Measurements from ENCODE around the gene AMOTL2. TPM values are rescaled to one million over a fixed set of nuclear protein-coding genes. Genes with fewer than 3 reads are reported as not detected.
A peak's percentile ranks its signal among the peaks of the same experiment; 100 is the strongest.

Gene AMOTL2
- total and polyA plus RNA-seq, 4 donors = 4.2 to 16.7 (median 9.4) TPM

DNA sequence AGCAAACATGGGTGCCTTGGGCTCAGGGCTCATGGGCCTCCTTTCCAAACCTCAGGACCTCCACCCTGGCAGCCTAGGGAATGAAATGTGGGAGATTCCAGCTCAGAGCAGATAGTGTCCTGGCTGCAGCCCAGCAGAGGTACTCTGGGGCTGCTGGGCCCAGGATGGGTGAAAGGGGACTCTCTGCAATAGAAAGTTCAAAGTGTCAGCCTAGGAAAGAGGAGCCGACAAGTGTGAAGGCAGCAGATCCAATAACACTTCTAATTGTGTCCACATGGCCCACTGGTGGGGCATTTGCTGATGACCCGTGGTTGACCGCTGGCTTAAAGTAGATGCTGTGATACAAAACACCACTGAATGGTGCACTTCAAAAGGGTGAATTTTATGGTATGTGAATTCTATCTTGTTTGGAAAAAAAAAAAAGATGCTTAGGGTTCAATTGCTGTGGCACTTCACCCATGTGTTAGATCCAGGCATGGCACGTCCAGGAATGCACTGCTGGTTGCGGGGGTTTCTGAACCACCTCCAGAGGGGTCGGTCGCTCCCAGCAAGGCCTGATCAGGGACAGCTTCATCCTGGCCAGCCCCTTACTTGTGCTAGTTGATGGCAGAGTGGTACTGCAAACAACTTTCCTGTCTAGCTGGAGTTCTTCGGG, 20.9 kb downstream of the AMOTL2 start:
- Histone ChIP-seq H3K36me3 (ENCODE audit: control insufficient read depth in 4 of 4, insufficient read depth in 3 of 4, low read depth in 1 of 4, low read length in 3 of 4) (peaks cover 0 to 19% (median 15%) of the 10 kb centered on the region in 4 donors), H3K9me3 (ENCODE audit: control insufficient read depth in 4 of 4, low read length in 3 of 4) (no peaks in the 10 kb centered on the region), H3K9ac (ENCODE audit: low read depth in 1 of 2, low read length in 2 of 2) (no peak overlapping the region), H3K4me3 (ENCODE audit: low read depth in 1 of 3, low read length in 3 of 3) (no peak overlapping the region), H3K27ac (ENCODE audit: low read depth in 1 of 2, low read length in 2 of 2) (peak overlapping the region in 1 of 2 donors; percentile 8), H3K4me1 (ENCODE audit: control insufficient read depth in 4 of 4, insufficient read depth in 4 of 4, low read length in 3 of 4) (peaks cover 15 to 51% (median 43%) of the 10 kb centered on the region in 4 donors), H3K27me3 (ENCODE audit: control insufficient read depth in 4 of 4, insufficient read depth in 4 of 4, low read length in 3 of 4) (no peaks in the 10 kb centered on the region)
- peak; percentile 33 to 41 for TF ChIP-seq HNF4A (conservative IDR thresholded peaks at IDR 0.05)
- peak; percentile 31 for TF ChIP-seq SP1 (IDR thresholded peaks at IDR 0.05)
- no peak for TF ChIP-seq NR2F2 (IDR thresholded peaks at IDR 0.05)
- TF ChIP-seq TAF1 (conservative IDR thresholded peaks at IDR 0.05) = no peak
- TF ChIP-seq RXRA (IDR thresholded peaks at IDR 0.05) = peak in 1 of 2 donors; percentile 48
- WGBS = 33% methylated on average over 8 of the region's 8 CpGs
- DNase-seq (ENCODE audit: low spot score) = no peak

- WGBS = 44% methylated on average over 4 of the region's 4 CpGs
Measured at GRCh38 chr3:134352031-134352671, 22.1 kb downstream of the AMOTL2 start.

More at GRCh38 chr3:134352031-134352671, 22.1 kb downstream of the AMOTL2 start:
- Histone ChIP-seq H3K9me3 (ENCODE audit: control insufficient read depth in 4 of 4, low read length in 3 of 4) (no peaks in the 10 kb centered on the region), H3K9ac (ENCODE audit: low read depth in 1 of 2, low read length in 2 of 2) (no peak overlapping the region), H3K27me3 (ENCODE audit: control insufficient read depth in 4 of 4, insufficient read depth in 4 of 4, low read length in 3 of 4) (no peaks in the 10 kb centered on the region), H3K4me3 (ENCODE audit: low read depth in 1 of 3, low read length in 3 of 3) (no peak overlapping the region), H3K36me3 (ENCODE audit: control insufficient read depth in 4 of 4, insufficient read depth in 3 of 4, low read depth in 1 of 4, low read length in 3 of 4) (peaks cover 0 to 10% (median 6%) of the 10 kb centered on the region in 4 donors), H3K27ac (ENCODE audit: low read depth in 1 of 2, low read length in 2 of 2) (no peak overlapping the region), H3K4me1 (ENCODE audit: control insufficient read depth in 4 of 4, insufficient read depth in 4 of 4, low read length in 3 of 4) (peaks cover 15 to 51% (median 43%) of the 10 kb centered on the region in 4 donors)
- DNase-seq (ENCODE audit: low spot score) = no peak
- TF ChIP-seq REST (IDR thresholded peaks at IDR 0.05) = no peak
- TF ChIP-seq GABPA (IDR thresholded peaks at IDR 0.05 in 1 of 2, conservative IDR thresholded peaks at IDR 0.05 in 1 of 2) = peak in 1 of 2 donors; percentile 11
- peak; percentile 73 for TF ChIP-seq MAX (IDR thresholded peaks at IDR 0.05)
- TF ChIP-seq JUND (IDR thresholded peaks at IDR 0.05) = peak; percentile 51 to 79
- TF ChIP-seq CTCF (IDR thresholded peaks at IDR 0.05; ENCODE audit: low read depth, low read length, missing input control) = no peak
- peak; percentile 80 for TF ChIP-seq HNF4G (IDR thresholded peaks at IDR 0.05)
- peak; percentile 69 for TF ChIP-seq YY1 (IDR thresholded peaks at IDR 0.05)
- peak; percentile 93 to 94 for TF ChIP-seq HNF4A (conservative IDR thresholded peaks at IDR 0.05)
- TF ChIP-seq NR2F2 (IDR thresholded peaks at IDR 0.05) = no peak
- no peak for TF ChIP-seq FOXA2 (IDR thresholded peaks at IDR 0.05)
- TF ChIP-seq FOXA1 (IDR thresholded peaks at IDR 0.05) = no peak
- TF ChIP-seq, protein P1, sequence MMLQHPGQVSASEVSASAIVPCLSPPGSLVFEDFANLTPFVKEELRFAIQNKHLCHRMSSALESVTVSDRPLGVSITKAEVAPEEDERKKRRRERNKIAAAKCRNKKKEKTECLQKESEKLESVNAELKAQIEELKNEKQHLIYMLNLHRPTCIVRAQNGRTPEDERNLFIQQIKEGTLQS (IDR thresholded peaks at IDR 0.05) = no peak
- TF ChIP-seq RAD21 (IDR thresholded peaks at IDR 0.05) = peak; percentile 32 to 39
- peak; percentile 41 for TF ChIP-seq ZBTB33 (IDR thresholded peaks at IDR 0.05)
- TF ChIP-seq EGR1 (IDR thresholded peaks at IDR 0.05; ENCODE audit: low read depth in 2 of 2) = no peak
- TF ChIP-seq SP1 (IDR thresholded peaks at IDR 0.05) = peak; percentile 79
- TF ChIP-seq TAF1 (conservative IDR thresholded peaks at IDR 0.05) = no peak
- TF ChIP-seq RXRA (IDR thresholded peaks at IDR 0.05) = peak; percentile 74 to 82
